Measurements from ENCODE around the gene ANXA11. TPM values are rescaled to one million over a fixed set of nuclear protein-coding genes. Genes with fewer than 3 reads are reported as not detected.

The ANXA11 gene
- total and polyA plus RNA-seq, 2 experiments from 2014 or later, result 92.8 to 168 TPM

GRCh38 chr10:80186364-80187012 lies 18.8 kb downstream of the ANXA11 start:
- H3K27me3 ChIP-seq, result no peaks in the 10 kb centered on the region
- no peaks in the 10 kb centered on the region for H3K9me2 ChIP-seq (replicated peaks; ENCODE audit: insufficient read depth)
- TF ChIP-seq CTCF (IDR thresholded peaks at IDR 0.05; ENCODE audit: poor library complexity), result no peak
- no peak for TF ChIP-seq EZH2 (IDR thresholded peaks at IDR 0.05; ENCODE audit: borderline replicate concordance)
- TF ChIP-seq EZH2phosphoT487 (IDR thresholded peaks at IDR 0.05; ENCODE audit: low read depth, severe bottlenecking, unreplicated experiment), result no peak
- H3K9me3 ChIP-seq (ENCODE audit: low read depth), result no peaks in the 10 kb centered on the region
- H3K4me1 ChIP-seq (ENCODE audit: insufficient read depth), result peaks cover 11% of the 10 kb centered on the region
- 94% methylated on average over 12 of the region's 13 CpGs for WGBS (ENCODE audit: low lambda C conversion rate, missing lambda C conversion rate)
- H3K79me2 ChIP-seq, result peaks cover 100% of the 10 kb centered on the region
- H3K36me3 ChIP-seq (replicated peaks; ENCODE audit: insufficient read depth, low read depth), result no peaks in the 10 kb centered on the region
- no peak overlapping the region for H2AFZ ChIP-seq
- H4K20me1 ChIP-seq (ENCODE audit: insufficient read depth, poor library complexity, severe bottlenecking), result peaks cover 94% of the 10 kb centered on the region
- no peak overlapping the region for H3K4me3 ChIP-seq
- no peak overlapping the region for H3K4me2 ChIP-seq
- DNase-seq (ENCODE audit: low spot score), result no peak
- H3K27ac ChIP-seq, result no peak overlapping the region

GRCh38 chr10:80185578-80186299 lies 19.6 kb downstream of the ANXA11 start:
- no peak for TF ChIP-seq EZH2 (IDR thresholded peaks at IDR 0.05; ENCODE audit: borderline replicate concordance)
- no peak for TF ChIP-seq CTCF (IDR thresholded peaks at IDR 0.05; ENCODE audit: poor library complexity)
- Histone ChIP-seq H4K20me1 (ENCODE audit: insufficient read depth, poor library complexity, severe bottlenecking) (peaks cover 96% of the 10 kb centered on the region), H3K79me2 (peaks cover 100% of the 10 kb centered on the region), H3K9me3 (ENCODE audit: low read depth) (no peaks in the 10 kb centered on the region), H3K9me2 (replicated peaks; ENCODE audit: insufficient read depth) (no peaks in the 10 kb centered on the region), H3K27me3 (no peaks in the 10 kb centered on the region), H3K36me3 (replicated peaks; ENCODE audit: insufficient read depth, low read depth) (no peaks in the 10 kb centered on the region), H3K4me2 (no peak overlapping the region), H3K4me1 (ENCODE audit: insufficient read depth) (peaks cover 8% of the 10 kb centered on the region), H2AFZ (no peak overlapping the region), H3K4me3 (no peak overlapping the region), H3K27ac (peak overlapping the region; percentile 38)
- no peak for DNase-seq (ENCODE audit: low spot score)
- WGBS (ENCODE audit: low lambda C conversion rate, missing lambda C conversion rate), result 92% methylated on average over 5 of the region's 5 CpGs

- Histone ChIP-seq H3K9me3 (ENCODE audit: low read depth) (no peaks in the 10 kb centered on the region), H3K27ac (no peak overlapping the region), H3K27me3 (no peaks in the 10 kb centered on the region), H2AFZ (no peak overlapping the region), H3K36me3 (replicated peaks; ENCODE audit: insufficient read depth, low read depth) (no peaks in the 10 kb centered on the region), H3K9me2 (replicated peaks; ENCODE audit: insufficient read depth) (no peaks in the 10 kb centered on the region), H3K4me1 (ENCODE audit: insufficient read depth) (peaks cover 8% of the 10 kb centered on the region), H3K4me2 (no peak overlapping the region), H4K20me1 (ENCODE audit: insufficient read depth, poor library complexity, severe bottlenecking) (peaks cover 98% of the 10 kb centered on the region), H3K4me3 (no peak overlapping the region), H3K79me2 (peaks cover 100% of the 10 kb centered on the region)
- WGBS (ENCODE audit: low lambda C conversion rate, missing lambda C conversion rate), result 84% methylated on average over 4 of the region's 4 CpGs
- DNase-seq (ENCODE audit: low spot score), result no peak
- TF ChIP-seq CTCF (IDR thresholded peaks at IDR 0.05; ENCODE audit: poor library complexity) (no peak), EZH2phosphoT487 (IDR thresholded peaks at IDR 0.05; ENCODE audit: low read depth, severe bottlenecking, unreplicated experiment) (no peak), EZH2 (IDR thresholded peaks at IDR 0.05; ENCODE audit: borderline replicate concordance) (no peak)
Observed at GRCh38 chr10:80184291-80184690, 21.0 kb downstream of the ANXA11 start.

Measured in hepatocyte (in vitro differentiated cells).